ENCODE data around the gene CARF. TPM values are rescaled to one million over a fixed set of nuclear protein-coding genes. Genes with fewer than 3 reads are reported as not detected.

Gene CARF
- total and polyA plus RNA-seq, 2 of the 13 experiments (the other 11 are each of a cell fraction or from before 2014, with no cell fraction given) = 3.0 to 5.4 TPM

DNA sequence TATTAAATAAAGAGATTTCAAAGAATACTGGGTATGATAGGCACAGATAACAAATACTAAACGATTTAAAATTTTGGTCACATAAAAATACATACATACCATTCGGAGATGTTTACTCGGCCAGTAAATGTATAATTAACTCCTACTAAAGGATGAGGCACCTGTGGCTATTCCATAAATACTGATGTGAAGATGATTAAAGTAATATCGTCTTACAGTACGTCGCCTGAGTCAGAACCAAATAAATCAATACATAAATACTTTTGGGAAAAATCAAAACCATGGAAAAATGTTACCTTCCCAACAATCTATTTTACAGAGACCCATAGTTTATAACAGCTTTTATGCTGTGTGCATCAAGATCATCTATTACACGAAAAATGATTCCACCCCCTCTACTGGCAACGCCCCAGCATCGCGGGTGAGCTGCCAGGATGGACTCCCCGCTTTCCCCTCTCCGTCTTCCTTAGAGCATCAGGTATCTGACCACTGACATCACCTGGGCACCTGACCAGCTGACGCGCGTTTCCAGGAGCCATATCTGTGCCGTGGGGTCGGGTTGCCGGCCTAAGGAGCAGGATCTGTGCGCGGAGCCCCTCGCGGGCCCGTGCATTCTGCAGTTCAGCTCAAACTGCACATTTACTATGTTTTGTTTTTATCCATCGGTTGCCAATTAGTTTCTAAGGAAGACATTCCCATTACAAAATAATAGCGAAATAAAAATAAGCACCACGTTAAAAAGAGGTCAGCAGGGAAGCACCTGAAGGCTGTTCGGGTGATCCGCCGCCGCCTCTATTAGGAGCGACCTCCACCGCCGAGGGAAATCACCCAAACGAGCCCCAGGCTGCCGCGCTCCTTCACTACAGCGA, 41.4 kb upstream of the CARF start (continued):
- no peak; the same call in 1 of the 2 replicates for TF ChIP-seq ZBTB10 (CRISPR knock-in tag; IDR thresholded peaks at IDR 0.05; ENCODE audit: borderline replicate concordance)
- TF ChIP-seq POGZ (CRISPR knock-in tag; IDR thresholded peaks at IDR 0.05) = 0 out of 2 replicates have a peak, but pooled peaks have one; percentile 22
- peak; percentile 62; the same call in 1 of the 2 replicates for TF ChIP-seq ERF (CRISPR knock-in tag; IDR thresholded peaks at IDR 0.05)
- TF ChIP-seq TBX3 (IDR thresholded peaks at IDR 0.05; ENCODE audit: borderline replicate concordance) = no peak
- TF ChIP-seq ZNF225 (CRISPR knock-in tag; IDR thresholded peaks at IDR 0.05) = no peak; the same call in 1 of the 2 replicates
- TF ChIP-seq KAT8 (CRISPR knock-in tag; IDR thresholded peaks at IDR 0.05) = 0 out of 2 replicates have a peak, but pooled peaks have one; percentile 6
- TF ChIP-seq ZNF703 (CRISPR knock-in tag; IDR thresholded peaks at IDR 0.05; ENCODE audit: borderline replicate concordance) = no peak
- TF ChIP-seq GATAD1 (CRISPR knock-in tag; IDR thresholded peaks at IDR 0.05) = 0 out of 2 replicates have a peak, but pooled peaks have one; percentile 31
- no peak for TF ChIP-seq POLR2G (IDR thresholded peaks at IDR 0.05; ENCODE audit: low read depth, low read length)
- TF ChIP-seq CHD2 (IDR thresholded peaks at IDR 0.05; ENCODE audit: low read depth, low read length) = no peak
- TF ChIP-seq SNAI1 (CRISPR knock-in tag; IDR thresholded peaks at IDR 0.05; ENCODE audit: borderline replicate concordance) = no peak
- no peak for TF ChIP-seq HNRNPUL1 (IDR thresholded peaks at IDR 0.05; ENCODE audit: low read depth, low read length)
- TF ChIP-seq, protein P1, sequence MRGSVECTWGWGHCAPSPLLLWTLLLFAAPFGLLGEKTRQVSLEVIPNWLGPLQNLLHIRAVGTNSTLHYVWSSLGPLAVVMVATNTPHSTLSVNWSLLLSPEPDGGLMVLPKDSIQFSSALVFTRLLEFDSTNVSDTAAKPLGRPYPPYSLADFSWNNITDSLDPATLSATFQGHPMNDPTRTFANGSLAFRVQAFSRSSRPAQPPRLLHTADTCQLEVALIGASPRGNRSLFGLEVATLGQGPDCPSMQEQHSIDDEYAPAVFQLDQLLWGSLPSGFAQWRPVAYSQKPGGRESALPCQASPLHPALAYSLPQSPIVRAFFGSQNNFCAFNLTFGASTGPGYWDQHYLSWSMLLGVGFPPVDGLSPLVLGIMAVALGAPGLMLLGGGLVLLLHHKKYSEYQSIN (CRISPR knock-in tag; IDR thresholded peaks at IDR 0.05; ENCODE audit: borderline replicate concordance) = no peak
- TF ChIP-seq, protein P2, sequence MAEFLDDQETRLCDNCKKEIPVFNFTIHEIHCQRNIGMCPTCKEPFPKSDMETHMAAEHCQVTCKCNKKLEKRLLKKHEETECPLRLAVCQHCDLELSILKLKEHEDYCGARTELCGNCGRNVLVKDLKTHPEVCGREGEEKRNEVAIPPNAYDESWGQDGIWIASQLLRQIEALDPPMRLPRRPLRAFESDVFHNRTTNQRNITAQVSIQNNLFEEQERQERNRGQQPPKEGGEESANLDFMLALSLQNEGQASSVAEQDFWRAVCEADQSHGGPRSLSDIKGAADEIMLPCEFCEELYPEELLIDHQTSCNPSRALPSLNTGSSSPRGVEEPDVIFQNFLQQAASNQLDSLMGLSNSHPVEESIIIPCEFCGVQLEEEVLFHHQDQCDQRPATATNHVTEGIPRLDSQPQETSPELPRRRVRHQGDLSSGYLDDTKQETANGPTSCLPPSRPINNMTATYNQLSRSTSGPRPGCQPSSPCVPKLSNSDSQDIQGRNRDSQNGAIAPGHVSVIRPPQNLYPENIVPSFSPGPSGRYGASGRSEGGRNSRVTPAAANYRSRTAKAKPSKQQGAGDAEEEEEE (CRISPR knock-in tag; IDR thresholded peaks at IDR 0.05; ENCODE audit: borderline replicate concordance) = no peak
- TF ChIP-seq SP5 (CRISPR knock-in tag; IDR thresholded peaks at IDR 0.05; ENCODE audit: borderline replicate concordance, low read depth) = no peak
- TF ChIP-seq, protein P3, sequence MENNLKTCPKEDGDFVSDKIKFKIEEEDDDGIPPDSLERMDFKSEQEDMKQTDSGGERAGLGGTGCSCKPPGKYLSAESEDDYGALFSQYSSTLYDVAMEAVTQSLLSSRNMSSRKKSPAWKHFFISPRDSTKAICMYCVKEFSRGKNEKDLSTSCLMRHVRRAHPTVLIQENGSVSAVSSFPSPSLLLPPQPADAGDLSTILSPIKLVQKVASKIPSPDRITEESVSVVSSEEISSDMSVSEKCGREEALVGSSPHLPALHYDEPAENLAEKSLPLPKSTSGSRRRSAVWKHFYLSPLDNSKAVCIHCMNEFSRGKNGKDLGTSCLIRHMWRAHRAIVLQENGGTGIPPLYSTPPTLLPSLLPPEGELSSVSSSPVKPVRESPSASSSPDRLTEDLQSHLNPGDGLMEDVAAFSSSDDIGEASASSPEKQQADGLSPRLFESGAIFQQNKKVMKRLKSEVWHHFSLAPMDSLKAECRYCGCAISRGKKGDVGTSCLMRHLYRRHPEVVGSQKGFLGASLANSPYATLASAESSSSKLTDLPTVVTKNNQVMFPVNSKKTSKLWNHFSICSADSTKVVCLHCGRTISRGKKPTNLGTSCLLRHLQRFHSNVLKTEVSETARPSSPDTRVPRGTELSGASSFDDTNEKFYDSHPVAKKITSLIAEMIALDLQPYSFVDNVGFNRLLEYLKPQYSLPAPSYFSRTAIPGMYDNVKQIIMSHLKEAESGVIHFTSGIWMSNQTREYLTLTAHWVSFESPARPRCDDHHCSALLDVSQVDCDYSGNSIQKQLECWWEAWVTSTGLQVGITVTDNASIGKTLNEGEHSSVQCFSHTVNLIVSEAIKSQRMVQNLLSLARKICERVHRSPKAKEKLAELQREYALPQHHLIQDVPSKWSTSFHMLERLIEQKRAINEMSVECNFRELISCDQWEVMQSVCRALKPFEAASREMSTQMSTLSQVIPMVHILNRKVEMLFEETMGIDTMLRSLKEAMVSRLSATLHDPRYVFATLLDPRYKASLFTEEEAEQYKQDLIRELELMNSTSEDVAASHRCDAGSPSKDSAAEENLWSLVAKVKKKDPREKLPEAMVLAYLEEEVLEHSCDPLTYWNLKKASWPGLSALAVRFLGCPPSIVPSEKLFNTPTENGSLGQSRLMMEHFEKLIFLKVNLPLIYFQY (CRISPR knock-in tag; IDR thresholded peaks at IDR 0.05; ENCODE audit: borderline replicate concordance) = no peak
- TF ChIP-seq ZNF607 (CRISPR knock-in tag; IDR thresholded peaks at IDR 0.05; ENCODE audit: borderline replicate concordance) = no peak

All from HepG2 (cell line).